PC-3 (cell line): Measurements from ENCODE around the gene PLEKHO2. TPM values are rescaled to one million over a fixed set of nuclear protein-coding genes. Genes with fewer than 3 reads are reported as not detected.

ENCODE experiments used
- ATAC-seq: fragments of 200-7000 bp; cut with Tn5 transposase; 2 replicates; pipeline ENCODE4 v1.9.1; 2020; ENCODE audit warnings: mild to moderate bottlenecking, moderate library complexity
- BruUV-seq: library from RNA; stranded (reverse); fragments of 400-500 nt; replicated peaks from 2 replicates; lab custom pipeline; 2021; lab: Mats Ljungman, UMichigan
- CTCF ChIA-PET: fragments of 300-600 bp; sonication (Branson Sonifier 250); formaldehyde crosslinking; loops from one replicate; lab custom pipeline; 2022; ENCODE audit warnings: antibody characterized with exemption; lab: Charles Lee
- POLR2A ChIA-PET: fragments of 300-600 bp; sonication (Branson Sonifier 250); formaldehyde crosslinking; loops from one replicate; lab custom pipeline; 2022; ENCODE audit warnings: antibody characterized with exemption; ENCODE audit not compliant: unreplicated experiment; lab: Charles Lee
- DNase-seq: peaks from one replicate; pipeline ENCODE4 v3.0.0-alpha.2; 2015
- H2AFZ ChIP-seq: fragments of 300-600 bp; sonication (generic); 2 replicates; pipeline ENCODE4 v1.6.0; 2016; ENCODE audit warnings: antibody characterized with exemption, low read length
- H3F3A ChIP-seq: fragments of 300-600 bp; sonication (generic); one replicate; pipeline ENCODE4 v1.6.0; 2017; ENCODE audit warnings: antibody characterized with exemption, low read length, control low read depth, mild to moderate bottlenecking; ENCODE audit not compliant: unreplicated experiment
- H3K27ac ChIP-seq: fragments of 300-600 bp; sonication (generic); 2 replicates; pipeline ENCODE4 v1.5.1; 2016; ENCODE audit warnings: mild to moderate bottlenecking, low read length
- H3K27me3 ChIP-seq: fragments of 300-600 bp; sonication (generic); 2 replicates; pipeline ENCODE4 v1.6.1; 2016; ENCODE audit warnings: low read length, mixed read lengths
- H3K36me3 ChIP-seq: fragments of 300-600 bp; sonication (generic); 2 replicates; pipeline ENCODE4 v1.6.1; 2016; ENCODE audit warnings: low read depth, mixed run types, low read length, mixed read lengths
- H3K4me1 ChIP-seq: fragments of 300-600 bp; sonication (generic); 2 replicates; pipeline ENCODE4 v1.5.1; 2016; ENCODE audit warnings: low read length; ENCODE audit not compliant: insufficient read depth
- H3K4me2 ChIP-seq: fragments of 300-600 bp; sonication (generic); 2 replicates; pipeline ENCODE4 v1.6.0; 2016; ENCODE audit warnings: low read length
- H3K4me3 ChIP-seq: fragments of 300-600 bp; sonication (generic); 2 replicates; pipeline ENCODE4 v1.5.1; 2016; ENCODE audit warnings: mild to moderate bottlenecking, low read length, mixed read lengths
- H3K79me2 ChIP-seq: fragments of 300-600 bp; sonication (generic); 2 replicates; pipeline ENCODE4 v1.6.1; 2017; ENCODE audit warnings: low read length, mixed read lengths
- H3K9ac ChIP-seq: fragments of 300-600 bp; sonication (generic); 2 replicates; pipeline ENCODE4 v1.6.0; 2016; ENCODE audit warnings: mild to moderate bottlenecking, low read length
- H3K9me2 ChIP-seq: fragments of 300-600 bp; sonication (generic); replicated peaks from 2 replicates; pipeline ENCODE4 v1.6.1; 2016; ENCODE audit warnings: mixed run types, low read length, mixed read lengths
- H3K9me3 ChIP-seq: fragments of 300-600 bp; sonication (generic); 2 replicates; pipeline ENCODE4 v1.6.1; 2016; ENCODE audit warnings: low read length, mixed read lengths
- H4K20me1 ChIP-seq: fragments of 300-600 bp; sonication (generic); 2 replicates; pipeline ENCODE4 v1.6.1; 2016; ENCODE audit warnings: low read length, mixed read lengths
- CTCF ChIP-seq: fragments of 300-600 bp; sonication (generic); conservative IDR thresholded peaks from 2 replicates; pipeline ENCODE4 v1.5.1; 2017; ENCODE audit warnings: antibody characterized with exemption, low read depth, mild to moderate bottlenecking, low read length
- EZH2 ChIP-seq: fragments of 300-600 bp; sonication (generic); IDR thresholded peaks from one replicate; pipeline ENCODE4 v1.6.1; 2017; ENCODE audit warnings: antibody characterized with exemption, mild to moderate bottlenecking, low read length; ENCODE audit not compliant: unreplicated experiment
- EZH2phosphoT487 ChIP-seq: fragments of 300-600 bp; sonication (generic); IDR thresholded peaks from 2 replicates; pipeline ENCODE4 v1.6.1; 2018; ENCODE audit warnings: mild to moderate bottlenecking, antibody characterized with exemption, low read length, borderline replicate concordance
- intact Hi-C: fragments of 100-400 bp; cut with micrococcal nuclease; formaldehyde crosslinking; loops from 2 replicates; pipeline ENCODE4 v1.9.0; 2023
- total RNA-seq: library from RNA; depleted of rRNA; stranded (reverse); fragments of >200 nt; gene quantifications from 2 replicates; pipeline ENCODE4 v1.2.3, GENCODE V29; 2014

PLEKHO2 gene
- total RNA-seq, 1 experiment from 2014 or later, result 4.3 TPM

- Histone ChIP-seq H3K9me2 (no peaks in the 10 kb centered on the region), H3K27ac (no peak overlapping the region), H4K20me1 (no peaks in the 10 kb centered on the region), H3F3A (no peaks in the 10 kb centered on the region), H3K4me2 (no peak overlapping the region), H3K4me3 (no peak overlapping the region), H3K9ac (no peak overlapping the region), H3K79me2 (no peaks in the 10 kb centered on the region), H2AFZ (no peak overlapping the region), H3K27me3 (no peaks in the 10 kb centered on the region), H3K36me3 (no peaks in the 10 kb centered on the region), H3K9me3 (no peaks in the 10 kb centered on the region), H3K4me1 (no peaks in the 10 kb centered on the region)
- POLR2A ChIA-PET, result no interaction called here
- no peak for DNase-seq
- CTCF ChIA-PET, result no interaction called here
- no TSS peak for BruUV-seq
- no peak for ATAC-seq
- TF ChIP-seq EZH2, result no peak
- no peak for TF ChIP-seq CTCF
- TF ChIP-seq EZH2phosphoT487, result no peak
- intact Hi-C loops, result no loop called here
These were observed 24.3 kb downstream of the PLEKHO2 start for GRCh38 chr15:64865998-64866520.

DNA sequence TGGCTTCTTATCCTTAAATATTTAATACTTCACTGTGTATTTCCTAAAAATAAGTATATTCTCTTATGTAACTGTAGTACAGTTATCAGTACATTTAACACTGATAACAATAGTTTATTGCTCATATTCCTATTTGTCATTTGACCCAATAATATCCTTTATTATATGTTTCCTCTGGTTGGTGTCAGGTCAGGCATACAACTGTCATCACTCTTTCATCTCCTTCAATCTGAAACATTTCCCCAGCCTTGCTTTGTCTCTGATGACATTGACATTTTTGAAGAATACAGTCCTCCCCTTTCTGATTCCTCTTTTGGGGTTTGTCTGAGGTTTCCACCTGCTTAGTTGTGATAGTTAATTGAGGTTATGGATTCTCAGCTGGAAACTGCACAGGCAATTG is 27.8 kb downstream of the PLEKHO2 start:
- DNase-seq (no peak), ATAC-seq (no peak)
- H3K9me2 ChIP-seq, result no peaks in the 10 kb centered on the region
- no peak overlapping the region for H3K27ac ChIP-seq
- no peak overlapping the region for H3K4me2 ChIP-seq
- H2AFZ ChIP-seq, result no peak overlapping the region
- H3K9ac ChIP-seq, result no peak overlapping the region
- no peaks in the 10 kb centered on the region for H4K20me1 ChIP-seq
- no peaks in the 10 kb centered on the region for H3K79me2 ChIP-seq
- POLR2A ChIA-PET, result no interaction called here
- H3K4me1 ChIP-seq, result no peaks in the 10 kb centered on the region
- TF ChIP-seq CTCF (no peak), EZH2phosphoT487 (no peak), EZH2 (no peak)
- CTCF ChIA-PET, result no interaction called here
- no TSS peak for BruUV-seq
- H3K9me3 ChIP-seq, result no peaks in the 10 kb centered on the region
- H3K36me3 ChIP-seq, result no peaks in the 10 kb centered on the region
- H3K4me3 ChIP-seq, result no peak overlapping the region
- no peaks in the 10 kb centered on the region for H3F3A ChIP-seq
- H3K27me3 ChIP-seq, result no peaks in the 10 kb centered on the region
- intact Hi-C loops, result no loop called here

DNA sequence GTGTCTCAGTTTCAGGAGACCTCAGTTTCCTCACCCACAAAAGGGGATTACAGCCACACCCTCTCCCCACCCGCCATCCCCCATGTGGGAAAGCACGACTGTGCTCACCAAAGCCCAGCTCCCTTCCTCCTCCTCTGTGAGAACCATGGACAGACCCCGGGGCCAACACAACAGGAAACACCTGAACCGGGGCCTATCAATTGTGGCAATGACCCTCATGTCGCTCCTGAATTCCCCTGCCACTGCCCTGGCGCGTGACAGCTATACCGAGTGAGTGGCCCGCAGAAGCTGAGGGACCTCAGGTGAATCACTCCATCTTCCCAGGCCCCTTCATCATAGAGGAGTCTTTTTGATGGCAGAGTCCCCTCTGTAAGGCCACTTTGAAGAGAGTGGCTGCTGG is 28.6 kb downstream of the PLEKHO2 start:
- Histone ChIP-seq H3K79me2 (no peaks in the 10 kb centered on the region), H3K36me3 (no peaks in the 10 kb centered on the region), H3K9me2 (no peaks in the 10 kb centered on the region), H3K4me2 (no peak overlapping the region), H3K9me3 (no peaks in the 10 kb centered on the region), H3K27ac (no peak overlapping the region), H3K4me3 (no peak overlapping the region), H3F3A (no peaks in the 10 kb centered on the region), H3K9ac (no peak overlapping the region), H3K27me3 (no peaks in the 10 kb centered on the region), H3K4me1 (no peaks in the 10 kb centered on the region), H2AFZ (no peak overlapping the region), H4K20me1 (no peaks in the 10 kb centered on the region)
- DNase-seq (no peak), ATAC-seq (no peak)
- ChIA-PET POLR2A (no interaction called here), CTCF (no interaction called here)
- no TSS peak for BruUV-seq
- intact Hi-C loops, result no loop called here
- no peak for TF ChIP-seq EZH2phosphoT487
